Keratinocyte (primary cell): ENCODE measurements around the gene CAMSAP3. TPM values are rescaled to one million over a fixed set of nuclear protein-coding genes. Genes with fewer than 3 reads are reported as not detected.
"Not testable (repeated sequence)": the region's sequence is repeated elsewhere in the genome, so short reads cannot be mapped to it uniquely, and the experiment has no call there.

Experiments used
- DNase-seq: peaks from one replicate; pipeline ENCODE4 v3.0.0-alpha.2; 2011; ENCODE audit warnings: low read depth, missing footprints, low spot score
- FAIRE-seq: peaks from 2 replicates; lab custom pipeline; 2011; peaks lifted over from hg19 to GRCh38; lab: Jason Lieb, UNC
- H2AFZ ChIP-seq: 2 replicates; pipeline ENCODE4 v1.6.0; 2012; ENCODE audit warnings: low read length, control low read depth, inconsistent platforms; ENCODE audit not compliant: control insufficient read depth
- H3K27ac ChIP-seq: 2 replicates; pipeline ENCODE4 v1.5.1; 2011; ENCODE audit warnings: low read length; ENCODE audit not compliant: control insufficient read depth, insufficient read depth
- H3K27me3 ChIP-seq: 3 replicates; pipeline ENCODE4 v1.6.0; 2011; ENCODE audit warnings: low read length; ENCODE audit not compliant: control insufficient read depth, insufficient read depth; ENCODE audit errors: extremely low read depth
- H3K36me3 ChIP-seq, 2 experiments: 2 replicates in 1 of 2; 3 replicates in 1 of 2; pipeline ENCODE4 v1.5.1; 2011; ENCODE audit warnings: low read length in 2 of 2, mild to moderate bottlenecking in 1 of 2; ENCODE audit not compliant: control insufficient read depth in 2 of 2, insufficient read depth in 2 of 2; ENCODE audit errors: extremely low read depth in 1 of 2
- H3K4me1 ChIP-seq: 3 replicates; pipeline ENCODE4 v1.5.1; 2011; ENCODE audit warnings: low read length; ENCODE audit not compliant: control insufficient read depth, insufficient read depth; ENCODE audit errors: extremely low read depth
- H3K4me2 ChIP-seq: 3 replicates; pipeline ENCODE4 v1.6.0; 2011; ENCODE audit warnings: low read depth, low read length; ENCODE audit not compliant: control insufficient read depth, insufficient read depth; ENCODE audit errors: extremely low read depth
- H3K4me3 ChIP-seq, 3 experiments: fragments of 200-600 bp in 1 of 3; sonication (generic) in 1 of 3; 2 replicates in 2 of 3; 3 replicates in 1 of 3; pipeline ENCODE4 v1.5.1; 2011 to 2016; ENCODE audit warnings: low read length in 3 of 3, mild to moderate bottlenecking in 3 of 3, control low read depth in 2 of 3, inconsistent platforms in 1 of 3, low read depth in 1 of 3, mixed read lengths in 1 of 3, mixed run types in 1 of 3, moderate library complexity in 1 of 3; ENCODE audit not compliant: control insufficient read depth in 2 of 3, insufficient read depth in 2 of 3; ENCODE audit errors: extremely low read depth in 1 of 3
- H3K79me2 ChIP-seq: 2 replicates; pipeline ENCODE4 v1.6.0; 2012; ENCODE audit warnings: low read length; ENCODE audit not compliant: control insufficient read depth, insufficient read depth
- H3K9ac ChIP-seq: 3 replicates; pipeline ENCODE4 v1.6.0; 2011; ENCODE audit warnings: low read length; ENCODE audit not compliant: control insufficient read depth, insufficient read depth; ENCODE audit errors: extremely low read depth
- H3K9me1 ChIP-seq: 3 replicates; pipeline ENCODE4 v1.6.0; 2011; ENCODE audit warnings: low read length; ENCODE audit not compliant: control insufficient read depth, insufficient read depth; ENCODE audit errors: extremely low read depth
- H3K9me3 ChIP-seq: 2 replicates; pipeline ENCODE4 v1.5.1; 2012; ENCODE audit warnings: low read depth, low read length; ENCODE audit not compliant: control insufficient read depth
- H4K20me1 ChIP-seq: 3 replicates; pipeline ENCODE4 v1.6.0; 2011; ENCODE audit warnings: low read length; ENCODE audit not compliant: control insufficient read depth, insufficient read depth; ENCODE audit errors: extremely low read depth
- EZH2 ChIP-seq: IDR thresholded peaks from one replicate; pipeline ENCODE4 v1.6.1; 2012; ENCODE audit warnings: inconsistent platforms, mild to moderate bottlenecking, low read length, moderate library complexity
- dilution Hi-C: fragments of 300-500 bp; cut with MboI; formaldehyde crosslinking; loops from one replicate; pipeline ENCODE4 v1.7.0; 2020; ENCODE audit warnings: low sequenced_read_pairs; ENCODE audit not compliant: extremely low pct_ligation_motif_present
- polyA plus RNA-seq, 5 experiments: library from polyadenylated mRNA; depleted of rRNA in 3 of 5; stranded (reverse) in 3 of 5; stranded (forward) in 1 of 5; unstranded in 1 of 5; fragments of >200 nt; gene quantifications; 1 replicate in 1 of 5; 2 replicates in 3 of 5; 3 replicates in 1 of 5; pipeline versions ENCODE4 v1.2.1 to v1.2.3, GENCODE V29; 2011 to 2012; ENCODE audit warnings: missing spikeins in 2 of 5, low read depth in 1 of 5, low replicate concordance in 1 of 5
- TF ChIP-seq, protein P1 (sequence below), 3 experiments: IDR thresholded peaks in 1 of 3; conservative IDR thresholded peaks in 1 of 3; optimal IDR thresholded peaks in 1 of 3; 2 replicates in 2 of 3; 3 replicates in 1 of 3; pipeline versions ENCODE3 to v1.5.1; 2011; ENCODE audit warnings: low read length in 3 of 3, mild to moderate bottlenecking in 3 of 3, moderate library complexity in 2 of 3, control low read depth in 1 of 3, inconsistent platforms in 1 of 3; ENCODE audit not compliant: insufficient read depth in 2 of 3; ENCODE audit errors: extremely low read depth in 1 of 3

Gene CAMSAP3
- polyA plus RNA-seq, 1 donor (not counting 4 experiments of a cell fraction or from before 2014, with no cell fraction given) = 2.4 TPM

DNA sequence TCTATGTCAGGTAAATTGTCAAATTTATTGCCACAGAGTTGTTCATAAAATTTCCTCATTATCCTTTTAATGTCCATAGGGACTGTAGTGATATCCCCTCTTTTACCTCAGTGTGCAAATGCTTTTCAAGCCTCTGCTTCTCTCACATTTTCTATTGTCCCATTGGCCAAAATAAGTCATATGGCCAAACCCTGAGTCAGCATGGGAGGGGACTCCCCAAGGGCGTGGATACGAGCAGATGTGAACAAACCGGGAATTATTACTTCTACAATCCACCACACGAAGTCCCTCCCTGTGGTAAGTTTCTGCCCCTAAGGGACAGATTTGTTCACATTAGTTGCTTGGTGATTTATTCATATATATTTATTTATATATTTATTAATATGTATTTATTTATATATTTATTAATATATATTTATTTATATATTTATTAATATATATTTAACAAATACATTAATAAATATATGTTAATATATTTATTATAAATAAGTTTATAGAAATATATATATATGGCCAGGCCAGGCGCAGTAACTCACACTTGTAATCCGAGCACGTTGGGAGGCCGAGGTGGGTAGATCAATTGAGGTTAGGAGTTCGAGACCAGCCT lies 20.1 kb upstream of the CAMSAP3 start:
- Histone ChIP-seq H3K27ac (no peak overlapping the region), H2AFZ (no peak overlapping the region), H3K79me2 (no peaks in the 10 kb centered on the region), H3K9me3 (no peaks in the 10 kb centered on the region), H3K4me2 (no peak overlapping the region), H3K4me3 (no peak overlapping the region), H3K4me1 (peaks cover 10% of the 10 kb centered on the region), H3K9me1 (no peaks in the 10 kb centered on the region), H3K9ac (no peak overlapping the region), H3K27me3 (no peaks in the 10 kb centered on the region), H4K20me1 (no peaks in the 10 kb centered on the region), H3K36me3 (no peaks in the 10 kb centered on the region)
- no peak for TF ChIP-seq EZH2
- TF ChIP-seq, protein P1, sequence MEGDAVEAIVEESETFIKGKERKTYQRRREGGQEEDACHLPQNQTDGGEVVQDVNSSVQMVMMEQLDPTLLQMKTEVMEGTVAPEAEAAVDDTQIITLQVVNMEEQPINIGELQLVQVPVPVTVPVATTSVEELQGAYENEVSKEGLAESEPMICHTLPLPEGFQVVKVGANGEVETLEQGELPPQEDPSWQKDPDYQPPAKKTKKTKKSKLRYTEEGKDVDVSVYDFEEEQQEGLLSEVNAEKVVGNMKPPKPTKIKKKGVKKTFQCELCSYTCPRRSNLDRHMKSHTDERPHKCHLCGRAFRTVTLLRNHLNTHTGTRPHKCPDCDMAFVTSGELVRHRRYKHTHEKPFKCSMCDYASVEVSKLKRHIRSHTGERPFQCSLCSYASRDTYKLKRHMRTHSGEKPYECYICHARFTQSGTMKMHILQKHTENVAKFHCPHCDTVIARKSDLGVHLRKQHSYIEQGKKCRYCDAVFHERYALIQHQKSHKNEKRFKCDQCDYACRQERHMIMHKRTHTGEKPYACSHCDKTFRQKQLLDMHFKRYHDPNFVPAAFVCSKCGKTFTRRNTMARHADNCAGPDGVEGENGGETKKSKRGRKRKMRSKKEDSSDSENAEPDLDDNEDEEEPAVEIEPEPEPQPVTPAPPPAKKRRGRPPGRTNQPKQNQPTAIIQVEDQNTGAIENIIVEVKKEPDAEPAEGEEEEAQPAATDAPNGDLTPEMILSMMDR (optimal IDR thresholded peaks at IDR 0.05 in 1 of 3, IDR thresholded peaks at IDR 0.05 in 1 of 3, conservative IDR thresholded peaks at IDR 0.05 in 1 of 3; ENCODE audit: extremely low read depth in 1 of 3, insufficient read depth in 2 of 3, low read length in 3 of 3) = no peak
- dilution Hi-C loops = no loop called here
- DNase-seq = no peak
- FAIRE-seq = peak; percentile 44

DNA sequence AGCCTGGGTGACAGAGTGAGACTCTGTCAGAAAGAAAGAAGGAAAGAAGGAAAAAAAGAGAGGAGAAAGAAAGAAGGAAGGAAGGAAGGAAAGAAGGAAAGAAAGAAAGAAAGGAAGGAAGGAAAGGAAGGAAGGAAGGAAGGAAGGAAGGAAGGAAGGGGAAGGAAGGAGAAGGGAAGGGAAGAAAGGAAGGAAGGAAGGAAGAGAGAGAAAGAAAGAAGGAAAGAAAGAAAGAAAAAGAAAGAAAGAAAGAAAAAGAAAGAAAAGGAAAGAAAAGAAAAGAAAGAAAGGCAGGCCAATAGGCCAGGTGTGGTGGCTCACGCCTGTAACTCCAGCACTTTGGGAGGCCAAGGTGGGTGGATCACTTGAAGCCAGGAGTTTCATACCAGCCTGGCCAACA lies 18.2 kb upstream of the CAMSAP3 start:
- dilution Hi-C loops = not testable (repeated sequence)

DNA sequence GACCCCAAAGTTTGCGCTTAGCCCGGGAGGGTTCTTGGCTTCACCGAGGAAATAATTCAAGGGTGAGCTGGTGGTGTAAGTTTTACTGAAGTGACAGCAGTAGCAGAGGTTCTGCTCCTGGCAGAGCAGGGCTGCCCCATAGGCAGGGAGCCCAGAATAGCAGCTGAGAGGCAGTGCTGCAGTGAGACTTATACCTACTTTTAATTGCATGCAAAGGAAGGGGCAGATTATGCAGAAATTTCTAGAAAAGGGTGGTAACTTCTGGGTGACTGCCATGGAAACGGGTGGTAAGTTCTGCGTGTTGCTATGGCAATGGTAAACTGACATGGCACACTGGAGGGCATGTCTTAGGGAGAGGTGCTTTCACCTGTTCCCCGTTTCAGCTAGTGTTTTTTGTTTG lies 17.5 kb upstream of the CAMSAP3 start:
- H3K27me3 ChIP-seq = peaks cover 6% of the 10 kb centered on the region
- no peaks in the 10 kb centered on the region for H3K9me3 ChIP-seq
- FAIRE-seq = no peak
- no peak for DNase-seq
- no peaks in the 10 kb centered on the region for H3K79me2 ChIP-seq
- H3K4me1 ChIP-seq = no peaks in the 10 kb centered on the region
- H3K9me1 ChIP-seq = no peaks in the 10 kb centered on the region
- dilution Hi-C loops = no loop called here
- no peak overlapping the region for H3K9ac ChIP-seq
- no peak overlapping the region for H3K4me2 ChIP-seq
- no peak for TF ChIP-seq EZH2
- TF ChIP-seq, protein P1 (optimal IDR thresholded peaks at IDR 0.05 in 1 of 3, IDR thresholded peaks at IDR 0.05 in 1 of 3, conservative IDR thresholded peaks at IDR 0.05 in 1 of 3; ENCODE audit: extremely low read depth in 1 of 3, insufficient read depth in 2 of 3, low read length in 3 of 3) = no peak
- no peak overlapping the region for H3K27ac ChIP-seq
- no peak overlapping the region for H3K4me3 ChIP-seq
- H2AFZ ChIP-seq = no peak overlapping the region
- no peaks in the 10 kb centered on the region for H4K20me1 ChIP-seq
- H3K36me3 ChIP-seq = no peaks in the 10 kb centered on the region

More for the DNA sequence above, 18.2 kb upstream of the CAMSAP3 start:
- H3K4me1 ChIP-seq, H3K79me2 ChIP-seq, H3K4me3 ChIP-seq, H3K4me2 ChIP-seq, H4K20me1 ChIP-seq, H3K27ac ChIP-seq, FAIRE-seq, DNase-seq, H3K27me3 ChIP-seq, H2AFZ ChIP-seq, H3K9me3 ChIP-seq, H3K9me1 ChIP-seq, H3K36me3 ChIP-seq, H3K9ac ChIP-seq: not testable (repeated sequence)
